K562 (cell line): Measurements from ENCODE around the gene LYPD5.

ENCODE experiments used
- ARID2 ChIP-seq: fragments of 450-650 bp; IDR thresholded peaks from 2 replicates; pipeline ENCODE4 v1.6.1; 2017; ENCODE audit warnings: antibody characterized with exemption, mild to moderate bottlenecking
- BACH1 ChIP-seq: fragments of 200-800 bp; sonication (Bioruptor generic); IDR thresholded peaks from 2 replicates; pipeline ENCODE4 v1.6.1; 2016; ENCODE audit warnings: missing genetic modification characterization, missing compliant biosample characterization
- BRCA1 ChIP-seq, 2 experiments: fragments of 450-650 bp in 1 of 2; sonication (generic) in 1 of 2; formaldehyde crosslinking in 1 of 2; IDR thresholded peaks; 2 replicates each; pipeline versions ENCODE4 v1.5.0 to v1.6.1; 2017 to 2020; ENCODE audit warnings: mild to moderate bottlenecking in 1 of 2, missing genetic modification reagents in 1 of 2
- EHMT2 ChIP-seq: fragments of 450-650 bp; IDR thresholded peaks from 2 replicates; pipeline ENCODE4 v1.6.1; 2018; ENCODE audit warnings: antibody characterized with exemption
- KDM5B ChIP-seq: fragments of 200-600 bp; sonication (generic); IDR thresholded peaks from 2 replicates; pipeline ENCODE4 v1.6.1; 2012; ENCODE audit warnings: low read depth, mild to moderate bottlenecking, moderate library complexity, low read length, control low read depth, inconsistent platforms; ENCODE audit not compliant: insufficient replicate concordance
- LARP7 ChIP-seq: fragments of 450-650 bp; IDR thresholded peaks from 2 replicates; pipeline ENCODE4 v1.6.1; 2016
- MYC ChIP-seq, 2 experiments: fragments of 250-450 bp in 1 of 2; sonication (Bioruptor Pico) in 1 of 2; IDR thresholded peaks; 2 replicates each; pipeline versions ENCODE4 v1.5.1 to v1.6.1; 2012 to 2021; ENCODE audit warnings: low read depth in 2 of 2, borderline replicate concordance in 1 of 2, improper control_type of control experiment in 1 of 2, low read length in 1 of 2, mild to moderate bottlenecking in 1 of 2, moderate library complexity in 1 of 2
- RERE ChIP-seq: sonication (generic); formaldehyde crosslinking; IDR thresholded peaks from 2 replicates; pipeline ENCODE4 v1.8.0; 2023; ENCODE audit warnings: missing genetic modification reagents, mild to moderate bottlenecking, borderline replicate concordance
- TF ChIP-seq, protein P1 (sequence below), 3 experiments: IDR thresholded peaks in 2 of 3; conservative IDR thresholded peaks in 1 of 3; 2 replicates each; pipeline ENCODE4 v1.5.1; 2011 to 2012; ENCODE audit warnings: low read length in 3 of 3, mild to moderate bottlenecking in 3 of 3, control low read depth in 2 of 3, improper control_type of control experiment in 1 of 3, inconsistent platforms in 1 of 3, low read depth in 1 of 3, mixed read lengths in 1 of 3, moderate library complexity in 1 of 3; ENCODE audit not compliant: insufficient read depth in 2 of 3

DNA sequence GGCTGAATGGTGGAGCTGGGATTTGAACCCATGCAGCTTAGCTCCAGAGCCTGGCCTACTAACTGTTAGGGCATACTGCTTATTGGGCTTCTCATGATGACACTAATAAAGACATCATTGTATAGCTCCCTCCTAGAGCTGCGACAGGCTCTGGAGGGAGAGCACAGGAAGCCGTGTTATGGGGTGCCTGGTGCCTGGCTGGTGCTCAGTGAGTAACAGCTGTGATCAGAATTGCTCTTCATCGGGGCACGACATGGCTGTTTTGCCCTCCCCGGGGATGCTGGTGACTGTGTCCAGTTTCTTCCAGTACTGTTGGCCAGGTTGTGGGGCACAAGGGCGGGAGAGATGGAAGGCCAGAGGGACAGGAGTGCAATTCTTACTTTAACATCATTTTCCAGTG lies 5.1 kb downstream of the LYPD5 start:
- TF ChIP-seq MYC (IDR thresholded peaks at IDR 0.05; ENCODE audit: low read depth, low read length) = no peak
- TF ChIP-seq MYC (CRISPR knock-in tag; IDR thresholded peaks at IDR 0.05; ENCODE audit: borderline replicate concordance, low read depth) = no peak
- TF ChIP-seq BRCA1 (IDR thresholded peaks at IDR 0.05) = no peak
- TF ChIP-seq BRCA1 (CRISPR knock-in tag; IDR thresholded peaks at IDR 0.05) = no peak
- TF ChIP-seq ARID2 = no peak
- TF ChIP-seq, protein P1, sequence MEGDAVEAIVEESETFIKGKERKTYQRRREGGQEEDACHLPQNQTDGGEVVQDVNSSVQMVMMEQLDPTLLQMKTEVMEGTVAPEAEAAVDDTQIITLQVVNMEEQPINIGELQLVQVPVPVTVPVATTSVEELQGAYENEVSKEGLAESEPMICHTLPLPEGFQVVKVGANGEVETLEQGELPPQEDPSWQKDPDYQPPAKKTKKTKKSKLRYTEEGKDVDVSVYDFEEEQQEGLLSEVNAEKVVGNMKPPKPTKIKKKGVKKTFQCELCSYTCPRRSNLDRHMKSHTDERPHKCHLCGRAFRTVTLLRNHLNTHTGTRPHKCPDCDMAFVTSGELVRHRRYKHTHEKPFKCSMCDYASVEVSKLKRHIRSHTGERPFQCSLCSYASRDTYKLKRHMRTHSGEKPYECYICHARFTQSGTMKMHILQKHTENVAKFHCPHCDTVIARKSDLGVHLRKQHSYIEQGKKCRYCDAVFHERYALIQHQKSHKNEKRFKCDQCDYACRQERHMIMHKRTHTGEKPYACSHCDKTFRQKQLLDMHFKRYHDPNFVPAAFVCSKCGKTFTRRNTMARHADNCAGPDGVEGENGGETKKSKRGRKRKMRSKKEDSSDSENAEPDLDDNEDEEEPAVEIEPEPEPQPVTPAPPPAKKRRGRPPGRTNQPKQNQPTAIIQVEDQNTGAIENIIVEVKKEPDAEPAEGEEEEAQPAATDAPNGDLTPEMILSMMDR (IDR thresholded peaks at IDR 0.05 in 2 of 3, conservative IDR thresholded peaks at IDR 0.05 in 1 of 3; ENCODE audit: insufficient read depth in 2 of 3, low read depth in 1 of 3, low read length in 3 of 3) = no peak
- no peak for TF ChIP-seq LARP7
- TF ChIP-seq EHMT2 = no peak
- TF ChIP-seq KDM5B = no peak
- TF ChIP-seq BACH1 (tag) = no peak
- TF ChIP-seq RERE (CRISPR knock-in tag) = no peak
